ENCODE measurements around the gene TBC1D2B. TPM values are rescaled to one million over a fixed set of nuclear protein-coding genes. Genes with fewer than 3 reads are reported as not detected.

TBC1D2B gene
- total and polyA plus RNA-seq, 2 experiments from 2014 or later = 24.8 to 38.4 TPM

DNA sequence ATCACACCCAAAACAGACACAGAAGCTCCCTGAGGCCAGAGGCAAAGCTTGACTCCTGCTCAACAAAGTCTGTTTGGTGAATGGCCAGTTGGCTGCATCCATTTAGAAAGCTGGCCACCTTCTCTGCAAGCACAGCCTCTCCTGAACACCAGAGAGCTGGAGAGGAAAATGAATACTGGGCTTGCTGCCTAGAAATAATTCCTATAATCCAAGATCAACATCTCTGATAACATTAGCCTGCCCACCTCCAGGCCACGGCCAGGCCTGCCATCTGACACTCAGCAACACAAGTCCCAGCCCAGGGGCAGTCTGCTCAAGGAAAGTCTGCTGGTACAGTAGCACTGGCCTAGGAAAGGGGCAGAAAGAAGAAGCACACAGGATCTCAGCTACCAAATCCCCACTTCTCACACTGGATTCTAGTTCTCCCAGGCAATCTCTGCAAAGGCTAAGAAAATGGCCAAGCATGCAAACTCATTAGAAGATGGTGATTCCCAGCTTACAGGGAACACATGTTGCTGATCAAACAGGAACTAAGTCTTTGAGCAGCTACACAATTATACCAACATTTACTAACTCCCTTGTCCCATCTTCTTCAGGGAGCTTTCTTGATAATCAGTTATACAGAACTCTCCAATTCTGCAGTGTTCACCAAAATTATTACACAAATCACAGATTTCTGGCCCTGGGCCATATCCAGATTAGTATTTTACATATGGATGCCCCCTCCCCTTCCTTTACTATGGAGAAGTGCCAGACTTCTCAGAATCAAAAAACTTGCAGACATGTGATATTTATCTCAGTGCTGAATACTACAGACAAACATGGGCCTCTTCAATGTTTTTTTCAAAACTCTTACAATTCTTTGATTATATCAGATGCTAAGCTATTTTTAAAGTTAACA lies 9.9 kb downstream of the TBC1D2B start:
- DNase-seq (ENCODE audit: low spot score) = no peak

GRCh38 chr15:78065973-78066946 lies 11.3 kb downstream of the TBC1D2B start:
- 70% methylated on average over 7 of the region's 7 CpGs for WGBS (ENCODE audit: low lambda C conversion rate, missing lambda C conversion rate)
- Histone ChIP-seq H3K4me3 (no peak overlapping the region), H3K4me1 (ENCODE audit: insufficient read depth) (peaks cover 84% of the 10 kb centered on the region), H2AFZ (no peak overlapping the region), H3K79me2 (peaks cover 94% of the 10 kb centered on the region), H3K36me3 (replicated peaks; ENCODE audit: insufficient read depth, low read depth) (no peaks in the 10 kb centered on the region), H4K20me1 (ENCODE audit: insufficient read depth, poor library complexity, severe bottlenecking) (no peaks in the 10 kb centered on the region), H3K27ac (peak overlapping the region; percentile 87), H3K27me3 (no peaks in the 10 kb centered on the region), H3K9me3 (ENCODE audit: low read depth) (no peaks in the 10 kb centered on the region), H3K9me2 (replicated peaks; ENCODE audit: insufficient read depth) (no peaks in the 10 kb centered on the region), H3K4me2 (peak overlapping the region; percentile 62)
- TF ChIP-seq EZH2phosphoT487 (IDR thresholded peaks at IDR 0.05; ENCODE audit: low read depth, severe bottlenecking, unreplicated experiment) = no peak
- TF ChIP-seq, protein P1, sequence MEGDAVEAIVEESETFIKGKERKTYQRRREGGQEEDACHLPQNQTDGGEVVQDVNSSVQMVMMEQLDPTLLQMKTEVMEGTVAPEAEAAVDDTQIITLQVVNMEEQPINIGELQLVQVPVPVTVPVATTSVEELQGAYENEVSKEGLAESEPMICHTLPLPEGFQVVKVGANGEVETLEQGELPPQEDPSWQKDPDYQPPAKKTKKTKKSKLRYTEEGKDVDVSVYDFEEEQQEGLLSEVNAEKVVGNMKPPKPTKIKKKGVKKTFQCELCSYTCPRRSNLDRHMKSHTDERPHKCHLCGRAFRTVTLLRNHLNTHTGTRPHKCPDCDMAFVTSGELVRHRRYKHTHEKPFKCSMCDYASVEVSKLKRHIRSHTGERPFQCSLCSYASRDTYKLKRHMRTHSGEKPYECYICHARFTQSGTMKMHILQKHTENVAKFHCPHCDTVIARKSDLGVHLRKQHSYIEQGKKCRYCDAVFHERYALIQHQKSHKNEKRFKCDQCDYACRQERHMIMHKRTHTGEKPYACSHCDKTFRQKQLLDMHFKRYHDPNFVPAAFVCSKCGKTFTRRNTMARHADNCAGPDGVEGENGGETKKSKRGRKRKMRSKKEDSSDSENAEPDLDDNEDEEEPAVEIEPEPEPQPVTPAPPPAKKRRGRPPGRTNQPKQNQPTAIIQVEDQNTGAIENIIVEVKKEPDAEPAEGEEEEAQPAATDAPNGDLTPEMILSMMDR (IDR thresholded peaks at IDR 0.05; ENCODE audit: poor library complexity) = no peak
- TF ChIP-seq EZH2 (IDR thresholded peaks at IDR 0.05; ENCODE audit: borderline replicate concordance) = no peak
- DNase-seq (ENCODE audit: low spot score) = no peak

More for the DNA sequence above, 9.9 kb downstream of the TBC1D2B start:
- Histone ChIP-seq H3K9me3 (ENCODE audit: low read depth) (no peaks in the 10 kb centered on the region), H2AFZ (no peak overlapping the region), H3K4me1 (ENCODE audit: insufficient read depth) (peaks cover 83% of the 10 kb centered on the region), H3K27ac (peak overlapping the region; percentile 87), H3K36me3 (replicated peaks; ENCODE audit: insufficient read depth, low read depth) (no peaks in the 10 kb centered on the region), H3K4me2 (peak overlapping the region; percentile 48), H4K20me1 (ENCODE audit: insufficient read depth, poor library complexity, severe bottlenecking) (no peaks in the 10 kb centered on the region), H3K4me3 (no peak overlapping the region), H3K27me3 (no peaks in the 10 kb centered on the region), H3K9me2 (replicated peaks; ENCODE audit: insufficient read depth) (no peaks in the 10 kb centered on the region), H3K79me2 (peaks cover 91% of the 10 kb centered on the region)
- TF ChIP-seq, protein P1 (IDR thresholded peaks at IDR 0.05; ENCODE audit: poor library complexity) = no peak
- TF ChIP-seq EZH2 (IDR thresholded peaks at IDR 0.05; ENCODE audit: borderline replicate concordance) (no peak), EZH2phosphoT487 (IDR thresholded peaks at IDR 0.05; ENCODE audit: low read depth, severe bottlenecking, unreplicated experiment) (no peak)
- WGBS (ENCODE audit: low lambda C conversion rate, missing lambda C conversion rate) = 26% methylated on average over 1 of the region's 1 CpG

GRCh38 chr15:78065284-78065872 lies 12.1 kb downstream of the TBC1D2B start:
- H3K27me3 ChIP-seq = no peaks in the 10 kb centered on the region
- H3K79me2 ChIP-seq = peaks cover 94% of the 10 kb centered on the region
- H3K9me2 ChIP-seq (replicated peaks; ENCODE audit: insufficient read depth) = no peaks in the 10 kb centered on the region
- peak overlapping the region; percentile 93 for H3K27ac ChIP-seq
- peaks cover 84% of the 10 kb centered on the region for H3K4me1 ChIP-seq (ENCODE audit: insufficient read depth)
- peak overlapping the region; percentile 62 for H3K4me2 ChIP-seq
- no peak overlapping the region for H2AFZ ChIP-seq
- no peaks in the 10 kb centered on the region for H3K36me3 ChIP-seq (replicated peaks; ENCODE audit: insufficient read depth, low read depth)
- no peaks in the 10 kb centered on the region for H3K9me3 ChIP-seq (ENCODE audit: low read depth)
- 64% methylated on average over 5 of the region's 5 CpGs for WGBS (ENCODE audit: low lambda C conversion rate, missing lambda C conversion rate)
- TF ChIP-seq EZH2 (IDR thresholded peaks at IDR 0.05; ENCODE audit: borderline replicate concordance) (no peak), EZH2phosphoT487 (IDR thresholded peaks at IDR 0.05; ENCODE audit: low read depth, severe bottlenecking, unreplicated experiment) (no peak)
- TF ChIP-seq, protein P1 (IDR thresholded peaks at IDR 0.05; ENCODE audit: poor library complexity) = no peak
- peak; percentile 83 for DNase-seq (ENCODE audit: low spot score)
- H3K4me3 ChIP-seq = no peak overlapping the region
- H4K20me1 ChIP-seq (ENCODE audit: insufficient read depth, poor library complexity, severe bottlenecking) = no peaks in the 10 kb centered on the region
